OCI-LY1 (cell line): ENCODE data around the gene CFAP206.

Experiments used
- H2AFZ ChIP-seq: fragments of 200-600 bp; sonication (generic), shearing (Covaris generic); 2 replicates; pipeline ENCODE4 v1.6.0; 2014; ENCODE audit warnings: antibody characterized with exemption, mild to moderate bottlenecking, low read length
- H3F3A ChIP-seq: fragments of 200-600 bp; sonication (generic), shearing (Covaris generic); 2 replicates; pipeline ENCODE4 v1.6.0; 2014; ENCODE audit warnings: mild to moderate bottlenecking, antibody characterized with exemption, low read length, moderate library complexity; ENCODE audit not compliant: insufficient read depth
- H3K27ac ChIP-seq: fragments of 200-600 bp; sonication (generic); 2 replicates; pipeline ENCODE4 v1.5.1; 2014; ENCODE audit warnings: low read length, mixed run types, mild to moderate bottlenecking, low read depth; ENCODE audit not compliant: poor library complexity, severe bottlenecking
- H3K27me3 ChIP-seq: fragments of 200-600 bp; sonication (generic); 2 replicates; pipeline ENCODE4 v1.6.0; 2014; ENCODE audit warnings: antibody characterized with exemption, mild to moderate bottlenecking, low read length, moderate library complexity; ENCODE audit not compliant: insufficient read depth
- H3K36me3 ChIP-seq: fragments of 200-600 bp; sonication (generic); 2 replicates; pipeline ENCODE4 v1.6.1; 2014; ENCODE audit warnings: mild to moderate bottlenecking, antibody characterized with exemption, low read length, moderate library complexity, mixed read lengths; ENCODE audit not compliant: insufficient read depth
- H3K4me1 ChIP-seq: fragments of 200-600 bp; sonication (generic); 2 replicates; pipeline ENCODE4 v1.5.1; 2014; ENCODE audit warnings: mild to moderate bottlenecking, low read length, moderate library complexity; ENCODE audit not compliant: insufficient read depth, severe bottlenecking
- H3K4me2 ChIP-seq: fragments of 200-600 bp; sonication (generic), shearing (Covaris generic); 2 replicates; pipeline ENCODE4 v1.6.1; 2014; ENCODE audit warnings: low read length
- H3K4me3 ChIP-seq: fragments of 200-600 bp; sonication (generic); 2 replicates; pipeline ENCODE4 v1.5.1; 2014; ENCODE audit warnings: low read length, low read depth, mild to moderate bottlenecking, mixed read lengths; ENCODE audit not compliant: poor library complexity, severe bottlenecking
- H3K79me2 ChIP-seq: fragments of 200-600 bp; shearing (Covaris generic); 2 replicates; pipeline ENCODE4 v1.6.1; 2016; ENCODE audit warnings: mixed run types, low read length, mixed read lengths; ENCODE audit not compliant: insufficient read depth
- H3K9ac ChIP-seq: fragments of 200-600 bp; sonication (generic), shearing (Covaris generic); 2 replicates; pipeline ENCODE4 v1.6.1; 2014; ENCODE audit warnings: mild to moderate bottlenecking, low read length, mixed read lengths
- H3K9me2 ChIP-seq: fragments of 200-600 bp; sonication (generic), shearing (Covaris generic); 2 replicates; pipeline ENCODE4 v1.6.1; 2014; ENCODE audit warnings: low read depth, mild to moderate bottlenecking, low read length, mixed read lengths
- H3K9me3 ChIP-seq: fragments of 200-600 bp; shearing (Covaris generic); 2 replicates; pipeline ENCODE4 v1.6.1; 2014; ENCODE audit warnings: low read length, mixed read lengths
- H4K20me1 ChIP-seq: fragments of 200-600 bp; sonication (generic), shearing (Covaris generic); 2 replicates; pipeline ENCODE4 v1.6.0; 2016; ENCODE audit warnings: mild to moderate bottlenecking, low read length; ENCODE audit not compliant: insufficient read depth
- CTCF ChIP-seq: fragments of 200-600 bp; sonication (generic), shearing (Covaris generic); IDR thresholded peaks from 2 replicates; pipeline ENCODE4 v1.5.1; 2017; ENCODE audit warnings: mild to moderate bottlenecking, antibody characterized with exemption, low read length, moderate library complexity, mixed read lengths
- EZH2 ChIP-seq: fragments of 200-600 bp; sonication (generic), shearing (Covaris generic); IDR thresholded peaks from 2 replicates; pipeline ENCODE4 v1.8.0; 2017; ENCODE audit warnings: borderline replicate concordance, mixed run types, mild to moderate bottlenecking, antibody characterized with exemption, low read length, moderate library complexity, mixed read lengths

The CFAP206 gene

GRCh38 chr6:87494761-87495422 lies 87.1 kb downstream of the CFAP206 start:
- H2AFZ ChIP-seq: no peak overlapping the region
- no peaks in the 10 kb centered on the region for H4K20me1 ChIP-seq
- no peaks in the 10 kb centered on the region for H3K9me2 ChIP-seq
- H3K27ac ChIP-seq: peak overlapping the region; percentile 15
- no peaks in the 10 kb centered on the region for H3F3A ChIP-seq
- no peaks in the 10 kb centered on the region for H3K79me2 ChIP-seq
- H3K4me3 ChIP-seq: no peak overlapping the region
- H3K27me3 ChIP-seq: no peaks in the 10 kb centered on the region
- H3K36me3 ChIP-seq: peaks cover 24% of the 10 kb centered on the region
- H3K9ac ChIP-seq: no peak overlapping the region
- no peaks in the 10 kb centered on the region for H3K9me3 ChIP-seq
- TF ChIP-seq CTCF: no peak
- no peak for TF ChIP-seq EZH2
- H3K4me1 ChIP-seq: peaks cover 9% of the 10 kb centered on the region
- H3K4me2 ChIP-seq: no peak overlapping the region

DNA sequence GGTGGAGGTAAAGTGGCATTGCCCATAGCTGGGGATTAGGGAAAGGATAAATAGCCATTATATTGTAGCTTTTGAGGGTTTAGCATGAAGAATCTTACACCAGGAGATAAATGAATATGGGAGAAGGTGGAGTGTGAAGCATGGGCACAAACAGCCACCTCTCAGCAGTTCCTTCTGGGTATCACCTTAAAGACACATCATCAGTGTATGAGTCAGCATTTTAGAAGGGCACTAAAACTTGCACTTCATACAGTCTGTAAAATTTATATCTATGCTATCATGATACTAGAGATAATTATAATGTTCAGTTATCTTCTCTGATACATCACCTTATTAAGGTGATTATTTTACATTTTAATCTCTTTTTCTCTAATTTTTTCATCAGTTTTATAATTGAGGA lies 90.3 kb downstream of the CFAP206 start:
- Histone ChIP-seq H2AFZ (no peak overlapping the region), H3K4me2 (no peak overlapping the region), H3K4me3 (no peak overlapping the region), H3K27me3 (no peaks in the 10 kb centered on the region), H3K36me3 (peaks cover 35% of the 10 kb centered on the region), H3K79me2 (no peaks in the 10 kb centered on the region), H3K9me2 (no peaks in the 10 kb centered on the region), H3K27ac (no peak overlapping the region), H3F3A (no peaks in the 10 kb centered on the region), H3K9ac (no peak overlapping the region), H4K20me1 (no peaks in the 10 kb centered on the region), H3K9me3 (no peaks in the 10 kb centered on the region), H3K4me1 (peaks cover 9% of the 10 kb centered on the region)
- no peak for TF ChIP-seq CTCF
- TF ChIP-seq EZH2: no peak

DNA sequence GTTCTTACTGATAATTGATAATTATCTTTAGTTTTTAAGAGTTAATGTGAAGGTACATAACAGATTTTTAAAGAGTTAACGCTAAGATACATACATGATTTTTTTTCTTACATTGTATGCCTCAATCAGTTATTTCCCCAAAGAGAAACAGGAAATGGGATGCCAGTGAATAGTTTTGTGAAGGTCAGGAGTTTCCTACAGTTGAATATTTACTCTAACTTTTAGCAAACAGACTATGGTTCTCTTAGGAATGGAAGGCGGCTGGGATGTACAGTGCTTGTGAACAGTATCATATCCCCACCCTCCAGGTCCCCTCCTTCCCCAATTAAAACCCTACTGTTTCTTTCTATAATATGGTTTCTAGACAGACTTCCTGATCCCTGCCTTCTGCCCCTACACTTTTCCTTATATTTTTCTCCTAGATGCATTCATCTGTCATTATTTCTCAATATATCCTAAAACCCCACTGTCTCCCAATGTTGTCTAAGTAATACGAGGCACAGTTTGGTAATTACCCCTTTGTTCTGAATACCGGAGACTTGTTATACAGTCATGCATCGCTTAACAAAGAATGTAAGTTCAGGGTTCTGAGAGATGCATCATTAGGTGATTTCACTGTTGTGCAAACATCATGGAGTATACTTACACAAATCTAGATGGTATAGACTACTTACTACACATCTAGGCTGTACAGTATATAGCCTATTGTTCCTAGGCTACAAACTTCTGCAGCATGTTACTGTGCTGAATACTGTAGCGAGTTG lies 94.2 kb downstream of the CFAP206 start:
- TF ChIP-seq CTCF: no peak
- TF ChIP-seq EZH2: no peak
- Histone ChIP-seq H3K36me3 (peaks cover 44% of the 10 kb centered on the region; the same call in 1 of the 2 replicates), H4K20me1 (no peaks in the 10 kb centered on the region), H3K4me3 (no peak overlapping the region), H3K9ac (no peak overlapping the region), H3K4me2 (no peak overlapping the region), H3K27ac (no peak overlapping the region), H3K9me3 (no peaks in the 10 kb centered on the region), H3F3A (no peaks in the 10 kb centered on the region), H3K27me3 (no peaks in the 10 kb centered on the region), H3K4me1 (no peaks in the 10 kb centered on the region), H3K9me2 (no peaks in the 10 kb centered on the region), H3K79me2 (no peaks in the 10 kb centered on the region), H2AFZ (no peak overlapping the region)
